Colon (tissue), 2 donors: ENCODE data around the gene CAMTA2.

Source experiments
- FAIRE-seq: peaks from 2 replicates; lab custom pipeline; 2012; peaks lifted over from hg19 to GRCh38; lab: Jason Lieb, UNC
- donor health status: control.
- donor health status: control.

Gene CAMTA2

DNA sequence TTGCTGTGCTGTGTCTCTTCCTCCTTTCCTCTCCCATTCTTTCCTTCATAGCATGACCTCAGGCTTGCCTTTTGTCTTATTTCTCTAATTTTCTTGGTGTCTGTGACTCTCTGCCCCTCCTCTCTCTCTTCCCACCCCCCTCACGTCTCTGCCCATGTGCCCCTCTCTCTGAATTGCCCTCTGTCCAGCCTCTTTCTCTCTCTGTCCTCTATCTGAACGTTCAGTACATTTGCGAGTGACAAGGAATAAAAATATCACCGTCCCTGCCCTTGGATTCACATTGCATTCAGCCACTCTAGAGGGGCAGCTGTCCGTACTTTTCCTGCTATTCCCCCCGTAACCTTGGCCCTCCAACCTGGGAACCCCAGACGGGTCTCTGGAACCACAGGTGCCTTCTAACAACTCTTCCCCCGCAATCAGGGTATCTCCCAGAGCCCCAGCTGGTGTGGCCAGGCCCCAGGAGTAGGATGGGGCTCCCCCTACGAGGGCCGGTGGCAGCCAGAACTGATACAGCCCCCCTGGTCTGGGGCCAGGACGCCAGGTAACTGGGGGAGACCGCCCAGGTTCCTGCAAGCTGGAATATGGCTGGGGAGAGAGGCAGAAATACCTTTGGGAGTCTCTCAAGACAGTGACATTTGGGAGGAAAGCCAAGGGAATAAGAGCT lies 12.1 kb upstream of the CAMTA2 start:
- no peak for FAIRE-seq

DNA sequence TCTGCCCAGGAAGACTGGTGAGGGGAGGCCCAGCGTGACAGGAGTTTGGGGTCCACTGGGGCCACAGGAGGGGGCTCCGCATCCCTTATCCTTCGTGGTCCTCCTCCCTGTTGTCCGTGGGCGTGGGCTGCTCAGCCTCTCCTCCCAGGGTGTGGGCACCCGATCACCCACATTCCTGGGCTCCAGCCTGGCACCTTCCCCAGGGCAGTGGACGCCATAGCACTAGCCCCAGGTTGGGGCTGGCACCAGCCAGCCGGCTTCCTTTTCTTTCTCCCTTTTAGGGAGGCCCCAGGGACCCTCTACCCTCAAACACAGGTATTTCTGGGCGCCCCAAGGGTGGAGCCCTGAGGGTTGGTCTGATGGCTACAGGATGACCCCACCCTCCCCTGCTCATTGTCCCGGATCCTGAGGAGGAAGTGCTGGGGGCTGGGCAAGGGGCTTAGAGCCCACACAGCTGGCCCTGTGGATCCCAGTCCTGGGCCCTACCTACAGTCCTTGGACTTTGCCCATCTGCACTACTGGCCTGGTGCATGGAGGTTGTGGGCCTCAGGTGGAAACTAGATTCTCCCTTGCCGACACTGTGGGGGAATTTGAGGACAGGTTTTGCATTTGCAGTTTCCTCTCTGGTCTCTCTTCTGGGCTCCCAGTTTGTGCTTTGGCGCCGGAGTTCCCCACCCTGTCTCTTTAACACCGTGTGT lies 11.4 kb upstream of the CAMTA2 start:
- no peak for FAIRE-seq

DNA sequence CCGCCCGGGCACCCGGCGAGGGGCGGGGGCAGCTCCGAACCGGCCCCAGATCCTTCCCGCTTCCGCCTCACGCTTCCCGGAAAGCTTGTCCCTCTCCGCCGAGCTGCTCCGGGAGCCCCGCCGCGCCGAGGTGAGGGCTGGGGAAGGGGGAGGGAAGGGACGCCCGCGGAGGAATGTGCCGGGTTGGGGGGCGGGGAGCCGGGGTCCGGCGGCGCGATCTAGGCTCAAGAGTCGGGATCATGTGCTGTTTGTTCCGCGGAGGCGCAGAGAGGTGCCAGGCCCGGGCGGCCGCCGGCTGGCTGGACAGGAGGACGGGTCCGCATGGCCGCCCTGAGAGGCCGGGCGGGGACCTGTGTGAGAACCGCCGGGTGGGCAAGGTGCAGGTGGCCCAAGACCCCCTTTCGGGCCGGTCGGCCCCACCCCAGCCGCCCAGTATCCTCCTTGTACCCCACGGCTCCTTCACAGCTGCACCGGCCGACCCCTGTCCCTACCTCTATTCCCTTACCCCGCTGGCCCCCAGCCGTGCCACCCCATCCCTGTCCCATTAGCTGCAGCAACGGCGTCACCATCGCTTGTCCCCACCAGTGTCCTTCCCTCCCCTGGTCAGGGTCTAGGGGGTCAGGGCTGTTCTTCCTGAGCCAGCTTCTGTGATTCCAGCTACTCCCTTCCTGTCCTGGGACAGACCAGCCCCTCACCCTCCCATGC lies 10.7 kb upstream of the CAMTA2 start:
- FAIRE-seq: no peak

DNA sequence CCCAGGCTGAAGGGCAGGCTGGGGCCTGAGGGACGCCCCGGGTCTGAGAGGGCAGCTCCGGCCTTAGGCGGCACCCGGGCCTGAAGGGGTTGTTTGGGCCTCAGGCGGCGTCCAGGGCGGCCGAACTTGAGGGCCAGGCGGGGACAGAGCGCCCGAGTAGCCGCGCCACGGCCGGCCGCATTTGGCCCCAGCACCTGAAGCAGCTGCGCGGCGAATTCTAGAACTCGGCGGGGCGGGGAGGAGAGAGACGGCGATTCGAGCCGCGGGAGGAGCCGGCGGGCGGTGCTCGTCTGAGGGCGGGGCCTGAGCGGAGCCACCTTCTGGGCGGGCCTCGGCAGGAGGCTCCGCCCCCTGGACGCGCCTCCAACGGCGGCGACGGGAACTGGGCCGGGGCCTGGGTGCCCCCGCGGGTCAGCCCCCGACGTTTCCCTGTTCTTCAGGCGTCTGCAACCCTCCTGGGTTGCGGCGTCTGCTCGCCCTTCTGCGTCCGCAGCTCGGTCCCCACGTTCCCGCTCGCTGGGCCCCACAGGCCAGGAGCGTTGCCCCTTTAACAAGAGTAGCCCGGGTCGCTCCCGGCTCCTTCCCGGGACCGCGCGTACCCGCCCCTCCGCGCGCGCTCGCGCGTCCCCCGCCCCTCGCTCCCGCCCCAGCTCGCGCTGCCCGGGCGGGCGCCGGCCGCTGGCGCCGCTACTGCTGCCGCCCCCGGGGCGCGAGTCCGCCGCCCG lies 10.0 kb upstream of the CAMTA2 start, which contains the start of the genes INCA1 and KIF1C:
Gene INCA1, minus strand, starts transcription at position 221 of the 725 bp plus-strand sequence. CDS start 3,085 bp downstream, outside the sequence.
Gene KIF1C, plus strand, starts transcription at position 649 of the 725 bp plus-strand sequence. CDS start 2,297 bp downstream, outside the sequence.
- no peak for FAIRE-seq

- no peak for FAIRE-seq
Measured at GRCh38 chr17:4994081-4994595, 6.7 kb upstream of the CAMTA2 start.

DNA sequence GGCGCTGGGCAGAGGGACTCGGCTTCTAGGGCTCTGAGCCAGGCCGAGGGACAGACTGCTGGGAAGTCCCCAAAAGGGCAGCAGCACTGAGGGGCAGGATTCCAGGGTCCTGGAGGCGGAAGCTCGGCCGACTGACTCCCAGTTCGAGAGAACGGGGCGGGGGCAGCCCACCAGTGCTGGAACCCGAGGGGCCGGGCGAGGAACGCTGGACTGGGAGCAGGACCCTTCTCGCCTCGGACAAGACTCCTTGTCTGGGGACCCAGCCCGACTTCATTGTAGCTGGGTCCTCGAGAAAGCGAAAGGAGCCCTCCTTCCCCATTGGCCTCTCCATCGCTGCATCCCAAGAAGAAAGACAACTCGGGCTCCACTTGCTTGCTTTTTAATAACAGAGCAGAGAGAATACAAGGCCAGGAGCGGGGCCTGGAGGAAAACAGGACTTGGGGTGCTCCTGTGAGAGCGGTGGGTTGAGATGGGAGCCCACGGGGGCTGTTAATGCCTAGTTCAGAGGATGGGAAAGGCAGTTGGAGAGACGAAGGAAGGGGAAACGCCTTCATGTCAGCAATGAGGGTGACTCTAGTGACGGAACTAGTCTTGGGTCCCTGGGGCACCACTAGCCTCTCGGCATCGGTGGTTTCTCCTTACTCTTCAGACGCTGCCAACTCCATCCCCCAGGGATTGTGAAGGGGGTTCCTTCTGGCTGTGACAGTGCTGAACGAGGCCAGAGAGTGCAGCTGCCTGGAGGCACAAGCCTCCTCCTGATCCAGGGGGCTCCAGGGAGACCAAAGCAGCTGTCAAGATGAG lies 492 bp upstream of the CAMTA2 start:
- no peak for FAIRE-seq

- no peak for FAIRE-seq
Measured at GRCh38 chr17:4986403-4986802, 1.1 kb downstream of the CAMTA2 start.

GRCh38 chr17:4982305-4982704 lies 5.2 kb downstream of the CAMTA2 start:
- no peak for FAIRE-seq

DNA sequence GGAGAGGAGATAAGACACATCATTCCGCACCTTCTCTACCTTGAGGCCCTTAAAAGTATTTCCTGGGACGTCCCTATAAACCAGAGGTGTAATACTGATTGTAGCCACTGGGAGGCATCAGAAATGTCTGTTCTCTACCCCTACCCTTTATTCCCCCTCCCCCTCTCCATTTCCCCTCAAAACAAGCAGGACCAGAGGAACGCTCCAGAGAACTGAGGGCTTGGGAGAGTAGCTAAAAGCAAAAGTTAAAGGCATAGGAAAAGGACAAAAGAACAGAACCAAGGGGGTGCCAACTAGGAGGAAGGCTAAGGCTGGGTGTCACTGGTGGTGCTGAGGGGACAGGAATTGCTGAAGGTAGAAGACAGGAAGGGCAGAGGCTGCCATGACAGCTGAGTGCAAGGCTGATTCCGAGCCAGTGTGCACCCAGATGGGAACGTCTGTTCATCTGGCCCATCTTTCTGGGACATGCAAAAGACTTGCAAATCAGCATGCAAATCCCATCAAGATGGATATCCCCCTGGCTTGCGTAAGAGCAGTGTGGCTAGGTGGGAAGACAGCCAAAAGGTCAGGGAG lies 6.7 kb downstream of the CAMTA2 start:
- FAIRE-seq: no peak

DNA sequence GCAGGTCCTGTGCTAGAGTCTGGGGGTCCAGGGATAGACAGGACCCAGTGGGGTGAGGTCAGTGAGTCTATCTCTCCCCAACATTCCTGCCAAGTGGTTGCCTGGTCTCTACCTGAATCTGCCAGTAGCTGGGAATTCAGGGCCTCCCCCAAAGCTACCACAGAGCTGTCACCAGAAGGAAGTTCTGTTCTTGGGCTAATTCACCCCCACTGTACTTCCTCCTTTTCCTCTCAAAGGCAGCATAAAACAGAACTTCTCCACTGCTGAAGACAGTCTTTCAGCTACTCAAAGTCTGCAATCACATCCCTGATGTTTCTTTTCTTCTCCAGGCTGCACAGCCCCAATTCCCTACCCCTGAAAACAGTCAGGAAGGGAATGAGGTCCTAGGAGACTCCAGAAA lies 8.7 kb downstream of the CAMTA2 start:
- no peak for FAIRE-seq

GRCh38 chr17:4974115-4974670 lies 13.3 kb downstream of the CAMTA2 start:
- FAIRE-seq: no peak

DNA sequence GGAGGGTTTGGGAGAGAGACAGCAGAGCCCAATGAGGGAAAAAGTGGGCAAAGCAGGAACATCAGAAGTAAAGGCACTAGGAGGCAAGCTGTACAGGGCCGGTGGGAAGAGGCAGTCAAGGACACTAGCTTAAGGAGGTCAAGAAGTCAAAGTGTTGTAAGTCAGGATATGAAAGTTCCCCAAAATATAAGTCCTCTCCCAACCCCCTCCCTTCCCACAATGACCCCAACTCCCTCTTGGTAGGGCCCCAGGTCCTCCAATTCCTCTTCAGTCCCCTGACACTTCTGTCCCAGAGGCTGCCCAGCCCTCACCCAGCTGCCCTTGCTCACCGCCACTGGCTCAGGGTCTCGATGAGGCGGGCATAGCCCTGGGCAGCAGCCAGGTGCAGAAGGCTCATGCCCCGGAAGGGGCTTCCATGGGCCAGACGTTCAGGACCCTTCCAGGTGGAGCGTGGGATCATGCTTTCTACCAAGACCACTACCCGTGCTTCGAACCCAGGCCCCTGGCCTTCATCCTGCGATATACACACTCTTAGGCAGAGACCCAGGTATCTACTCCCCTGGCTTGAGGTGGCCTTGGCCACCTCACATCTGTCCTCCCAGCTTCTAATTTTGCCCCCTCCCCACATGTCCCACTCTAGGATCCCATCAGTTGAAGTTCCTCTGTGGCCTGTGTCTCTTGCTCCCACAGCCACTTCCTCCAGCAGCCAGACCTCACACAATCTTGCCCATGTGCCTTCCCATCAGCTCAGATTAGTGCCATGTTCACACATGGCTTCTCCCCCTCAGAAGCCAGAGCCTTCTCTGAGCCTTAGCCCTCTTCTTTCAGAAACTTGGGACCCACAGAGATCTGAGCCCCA lies 14.0 kb downstream of the CAMTA2 start:
- no peak for FAIRE-seq

DNA sequence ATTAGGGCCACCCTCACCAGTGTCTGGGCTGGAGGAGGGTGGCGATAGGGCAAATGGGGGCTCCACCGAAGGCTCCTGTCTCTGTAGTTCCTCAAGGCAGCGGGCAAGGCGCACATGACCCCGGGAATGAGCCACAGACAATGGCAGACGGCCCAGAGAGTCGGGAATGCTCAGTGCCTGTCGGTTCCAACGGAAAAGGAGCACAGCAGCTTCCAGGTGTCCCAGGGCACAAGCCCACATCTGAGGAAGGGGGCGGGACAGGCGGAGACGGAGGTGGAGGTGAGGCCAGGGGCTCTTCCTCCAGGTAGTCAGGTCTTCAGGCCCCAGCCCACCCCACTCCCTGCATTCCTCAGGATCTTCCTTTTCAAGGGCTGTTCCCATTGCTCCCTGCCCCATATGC lies 14.7 kb downstream of the CAMTA2 start:
- no peak for FAIRE-seq

DNA sequence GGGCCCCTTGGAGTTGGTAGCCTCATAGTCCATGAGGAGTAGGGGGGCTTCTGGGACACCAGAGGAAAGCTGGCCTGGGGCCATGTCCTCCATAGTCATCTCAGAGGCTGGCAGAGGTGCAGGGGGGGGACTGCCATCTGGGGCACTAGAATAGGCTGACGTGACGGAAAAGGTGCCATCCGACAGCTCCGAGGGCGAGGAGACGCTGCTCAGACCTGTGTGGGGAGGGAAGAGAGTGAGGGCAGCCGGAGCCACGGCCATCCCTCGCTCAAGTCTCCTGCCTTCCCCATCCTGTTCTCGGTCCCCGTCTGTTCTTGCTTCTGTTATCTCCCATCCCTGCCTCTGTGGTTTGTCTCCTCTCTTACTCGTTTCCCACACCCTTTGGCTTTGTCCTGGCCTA lies 15.2 kb downstream of the CAMTA2 start:
- FAIRE-seq: no peak

DNA sequence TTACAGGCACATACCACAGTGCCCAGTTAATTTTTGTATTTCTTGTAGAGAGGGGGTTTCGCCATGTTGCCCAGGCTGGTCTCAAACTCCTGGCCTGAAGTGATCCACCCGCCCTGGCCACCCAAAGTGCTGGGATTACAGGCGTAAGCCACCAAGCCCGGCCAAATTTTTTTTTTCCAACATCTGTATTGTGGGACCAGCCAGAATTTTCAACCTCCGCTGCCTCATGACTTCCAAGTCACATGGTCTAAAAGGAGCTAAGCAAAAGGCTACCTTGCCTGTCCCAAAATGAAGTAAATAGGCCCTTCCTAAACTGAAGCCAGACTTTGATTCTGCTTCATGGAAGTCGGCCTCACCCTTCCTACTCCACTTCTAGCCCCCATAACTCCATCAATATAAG lies 15.6 kb downstream of the CAMTA2 start:
- FAIRE-seq: no peak

DNA sequence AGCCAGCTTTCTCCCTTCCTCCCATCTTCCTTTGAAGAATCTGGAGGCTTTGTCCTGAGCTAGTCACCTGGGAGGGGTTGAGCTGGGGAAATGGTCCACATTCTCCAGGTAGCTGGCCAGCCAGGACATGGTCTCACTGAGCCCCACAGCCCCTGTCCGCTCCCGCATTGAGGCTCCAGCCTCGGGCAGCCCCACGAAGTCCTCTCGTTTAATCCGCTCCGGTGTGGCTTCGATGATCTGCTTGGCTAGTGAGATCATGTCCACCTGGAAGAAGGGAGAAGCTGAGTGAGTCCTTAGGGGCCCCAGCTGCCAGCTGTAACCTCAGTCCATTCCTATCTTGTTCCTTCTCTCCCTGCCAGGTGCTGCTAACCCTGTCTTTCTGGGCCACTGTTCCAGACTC lies 17.2 kb downstream of the CAMTA2 start:
- FAIRE-seq: no peak

GRCh38 chr17:4969551-4970173 lies 17.8 kb downstream of the CAMTA2 start:
- FAIRE-seq: no peak

DNA sequence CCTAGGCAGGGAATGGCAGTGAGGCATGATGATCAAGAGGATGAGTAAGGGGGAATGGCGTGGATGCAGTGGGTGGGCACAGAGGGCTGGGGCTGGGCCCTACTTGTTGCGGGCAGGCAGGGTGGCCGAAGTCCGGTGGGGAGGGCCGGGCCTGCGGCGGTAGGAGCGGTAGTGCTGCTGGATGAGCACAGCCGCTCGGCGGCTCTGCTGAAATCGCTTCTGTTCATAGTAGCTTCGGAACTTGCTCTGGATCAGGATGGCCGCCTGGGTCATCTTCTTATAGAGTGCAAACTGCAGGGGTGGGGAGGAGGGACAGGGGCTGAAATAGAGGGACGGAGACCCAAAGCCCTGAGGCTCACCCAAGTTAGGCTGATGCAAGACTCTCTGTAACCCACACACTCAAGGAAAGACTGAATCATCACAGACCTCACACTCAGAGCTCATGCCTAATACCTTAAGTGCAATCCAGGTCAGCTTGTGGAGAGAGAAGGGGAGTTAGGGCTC lies 18.4 kb downstream of the CAMTA2 start:
- no peak for FAIRE-seq

GRCh38 chr17:4968486-4969046 lies 18.9 kb downstream of the CAMTA2 start:
- FAIRE-seq: no peak
